ENCODE data around the gene VPS11.
A peak's percentile ranks its signal among the peaks of the same experiment; 100 is the strongest.
"Not testable (repeated sequence)": the region's sequence is repeated elsewhere in the genome, so short reads cannot be mapped to it uniquely, and the experiment has no call there.

The VPS11 gene

DNA sequence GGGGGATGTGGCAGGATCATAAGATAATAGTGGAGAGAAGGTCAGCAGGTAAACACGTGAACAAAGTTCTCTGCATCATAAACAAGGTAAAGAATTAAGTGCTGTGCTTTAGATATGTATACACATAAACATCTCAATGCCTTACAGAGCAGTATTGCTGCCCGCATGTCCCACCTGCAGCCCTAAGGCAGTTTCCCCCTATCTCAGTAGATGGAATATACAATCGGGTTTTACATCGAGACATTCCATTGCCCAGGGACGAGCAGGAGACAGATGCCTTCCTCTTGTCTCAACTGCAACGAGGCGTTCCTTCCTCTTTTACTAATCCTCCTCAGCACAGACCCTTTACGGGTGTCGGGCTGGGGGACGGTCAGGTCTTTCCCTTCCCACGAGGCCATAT is 28.1 kb upstream of the VPS11 start:
- DNase-seq: not testable (repeated sequence)

DNA sequence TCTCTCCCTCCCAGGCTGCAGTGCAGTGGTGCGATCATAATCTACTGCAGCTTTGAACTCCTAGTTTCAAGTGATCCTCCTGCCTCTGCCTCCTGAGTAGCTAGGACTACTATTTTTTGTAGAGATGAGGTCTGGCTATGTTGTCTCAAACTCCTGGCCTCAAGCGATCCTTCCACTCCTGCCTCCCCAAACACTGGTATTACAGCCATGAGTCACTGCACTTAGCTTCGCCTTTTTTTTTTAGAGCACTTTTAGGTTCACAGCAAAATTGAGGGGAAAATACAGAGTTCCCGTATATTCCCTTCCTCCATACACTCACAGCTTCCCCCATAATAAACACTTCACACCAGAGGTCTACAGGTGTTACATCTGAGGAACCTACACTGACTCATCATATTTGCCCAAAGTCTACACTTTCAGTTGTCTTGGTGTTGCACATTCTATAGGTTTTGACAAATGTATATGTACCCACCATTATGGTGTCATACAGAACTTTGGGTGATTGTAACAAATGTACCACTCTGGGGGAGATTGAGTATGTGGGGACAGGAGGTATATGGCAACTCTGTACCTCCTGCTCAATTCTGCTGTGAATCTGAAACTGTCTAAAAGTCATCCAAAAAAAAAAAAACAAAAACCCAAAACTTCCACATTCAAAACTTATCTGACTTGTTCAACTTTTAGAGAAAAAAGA is 25.6 kb upstream of the VPS11 start:
- DNase-seq: no peak

DNA sequence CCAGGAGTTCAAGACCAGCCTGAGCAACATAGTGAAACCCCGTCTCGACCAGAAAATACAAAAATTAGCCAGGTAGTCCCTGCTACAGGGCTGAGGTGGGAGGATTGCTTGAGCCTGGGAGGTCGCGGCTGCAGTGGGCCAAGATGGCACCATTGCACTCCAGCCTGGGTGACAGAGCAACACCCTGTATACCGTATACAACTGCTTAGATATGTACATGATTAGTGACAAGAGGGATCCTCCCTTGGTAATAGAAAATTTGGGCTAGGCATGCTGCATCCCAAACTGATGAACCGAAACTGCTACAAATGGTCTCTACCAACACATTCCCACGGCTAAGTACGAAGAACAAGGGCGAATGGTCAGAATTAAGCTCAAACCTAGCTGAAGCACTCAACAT is 24.7 kb upstream of the VPS11 start:
- DNase-seq: no peak

DNA sequence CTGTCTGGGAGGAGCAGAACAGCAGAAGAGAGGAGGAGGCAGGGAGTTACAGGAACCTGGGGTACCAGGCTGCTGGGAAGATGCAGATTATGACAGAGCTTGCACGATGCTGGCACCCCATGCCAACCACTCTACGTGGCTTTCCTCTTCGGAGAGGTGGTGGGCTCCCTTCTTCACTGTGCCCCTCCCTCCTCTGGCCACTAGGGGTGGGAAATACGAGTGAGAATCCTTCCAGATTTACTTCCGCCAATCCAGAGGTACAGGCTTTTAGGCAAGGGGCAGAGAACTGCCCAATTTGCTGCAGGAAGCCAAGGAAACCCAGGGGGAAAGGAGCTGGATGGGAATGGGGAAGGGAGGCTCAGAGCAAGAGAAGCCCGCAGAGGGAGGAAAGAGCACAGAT is 22.9 kb upstream of the VPS11 start:
- DNase-seq: no peak

- DNase-seq: no peak
These were observed 21.1 kb upstream of the VPS11 start for GRCh38 chr11:119046489-119046888.

DNA sequence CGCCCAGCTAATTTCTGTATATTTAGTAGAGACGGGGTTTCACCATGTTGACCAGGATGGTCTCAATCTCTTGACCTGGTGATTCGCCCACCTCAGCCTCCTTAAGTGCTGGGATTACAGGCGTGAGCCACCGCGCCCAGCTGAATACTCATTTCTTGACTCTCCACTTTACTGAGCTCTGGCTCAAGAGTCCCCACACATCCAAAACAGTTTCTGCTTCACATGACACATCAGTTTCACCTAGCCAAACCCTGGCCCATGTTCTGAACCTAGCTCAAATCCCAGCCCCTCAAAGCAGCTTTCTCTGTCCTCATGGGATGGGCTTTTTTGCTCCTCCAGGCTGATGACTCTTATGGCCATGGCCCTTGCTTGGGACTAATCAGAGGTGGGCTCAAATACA is 20.4 kb upstream of the VPS11 start:
- no peak for DNase-seq

- DNase-seq: no peak
These were observed 19.0 kb upstream of the VPS11 start for GRCh38 chr11:119048644-119049043.

DNA sequence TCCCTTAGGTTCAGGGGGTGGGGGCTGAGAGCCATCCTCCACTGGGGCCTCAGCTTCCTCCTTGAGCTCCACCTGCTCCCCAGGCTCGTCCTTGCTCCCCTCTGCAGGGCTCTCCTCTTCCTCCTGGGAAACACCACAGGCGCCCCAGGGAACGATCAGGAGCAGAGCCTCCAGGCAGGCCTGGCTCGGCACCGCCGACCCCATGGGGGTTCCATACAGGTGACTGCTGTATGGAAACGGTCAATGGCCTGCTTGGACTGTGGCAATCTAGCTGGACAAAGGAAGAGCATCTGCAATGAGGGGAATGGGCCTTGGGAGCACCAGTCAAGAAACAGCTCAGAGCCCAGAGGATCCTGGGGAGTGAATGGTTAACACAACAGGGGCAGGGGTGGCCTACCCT is 18.5 kb upstream of the VPS11 start:
- DNase-seq: no peak

DNA sequence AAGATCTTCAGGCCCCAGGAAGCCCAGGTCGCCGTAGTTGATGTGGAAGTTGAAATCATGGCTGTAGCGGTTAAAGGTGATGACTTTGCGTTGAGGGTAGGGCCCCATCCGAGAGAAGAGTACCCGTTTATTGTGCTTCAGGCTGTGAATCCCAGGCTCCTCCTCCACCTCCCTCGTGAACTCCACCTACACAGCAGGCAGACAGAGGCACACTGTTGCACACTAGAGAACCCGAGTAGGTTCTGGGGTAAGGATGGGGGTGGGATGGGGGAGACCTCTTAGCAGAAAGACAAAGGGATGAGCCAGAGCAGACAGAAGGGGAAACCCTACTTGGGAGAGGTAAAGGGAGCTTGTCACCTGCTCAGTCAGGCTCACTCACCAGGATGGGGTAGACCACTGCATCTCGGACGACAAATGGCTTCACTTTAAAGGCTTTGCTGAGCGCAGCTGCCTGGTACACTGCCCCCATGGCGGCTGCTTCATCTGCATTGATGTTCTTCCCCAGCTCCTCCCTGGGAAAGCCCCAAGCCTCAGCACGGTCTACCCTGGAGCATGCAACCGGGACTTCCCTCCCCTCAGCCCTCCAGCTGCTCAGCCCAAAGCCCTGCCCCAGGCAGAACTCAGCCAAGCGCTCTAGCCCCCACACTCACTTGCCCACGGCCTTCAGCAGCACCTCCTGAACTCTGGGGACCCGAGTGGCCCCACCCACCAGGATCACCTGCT is 16.0 kb upstream of the VPS11 start:
- no peak for DNase-seq

- DNase-seq: no peak
These were observed 15.3 kb upstream of the VPS11 start for GRCh38 chr11:119052163-119052814.

DNA sequence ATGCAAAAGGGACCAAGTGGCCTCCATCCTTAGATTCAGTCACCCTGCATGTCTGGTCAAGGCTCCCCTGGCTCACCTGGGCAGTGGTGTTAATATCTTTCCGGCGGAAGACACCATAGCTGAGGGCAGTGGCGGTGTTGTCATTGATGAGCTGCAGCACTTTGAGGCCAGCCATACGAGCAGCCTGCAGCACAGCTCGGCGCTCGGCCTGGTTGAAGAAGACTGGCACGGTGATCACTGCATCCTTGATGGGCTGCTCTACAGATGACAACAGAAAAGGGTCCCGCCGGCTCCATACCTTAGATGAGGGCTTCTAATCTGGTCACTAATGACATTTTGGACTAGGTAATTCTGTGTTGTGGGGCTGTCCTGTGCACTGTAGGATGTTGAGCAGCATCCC is 13.2 kb upstream of the VPS11 start:
- DNase-seq: no peak

- no peak for DNase-seq
These were observed 11.7 kb upstream of the VPS11 start for GRCh38 chr11:119055901-119056300.

DNA sequence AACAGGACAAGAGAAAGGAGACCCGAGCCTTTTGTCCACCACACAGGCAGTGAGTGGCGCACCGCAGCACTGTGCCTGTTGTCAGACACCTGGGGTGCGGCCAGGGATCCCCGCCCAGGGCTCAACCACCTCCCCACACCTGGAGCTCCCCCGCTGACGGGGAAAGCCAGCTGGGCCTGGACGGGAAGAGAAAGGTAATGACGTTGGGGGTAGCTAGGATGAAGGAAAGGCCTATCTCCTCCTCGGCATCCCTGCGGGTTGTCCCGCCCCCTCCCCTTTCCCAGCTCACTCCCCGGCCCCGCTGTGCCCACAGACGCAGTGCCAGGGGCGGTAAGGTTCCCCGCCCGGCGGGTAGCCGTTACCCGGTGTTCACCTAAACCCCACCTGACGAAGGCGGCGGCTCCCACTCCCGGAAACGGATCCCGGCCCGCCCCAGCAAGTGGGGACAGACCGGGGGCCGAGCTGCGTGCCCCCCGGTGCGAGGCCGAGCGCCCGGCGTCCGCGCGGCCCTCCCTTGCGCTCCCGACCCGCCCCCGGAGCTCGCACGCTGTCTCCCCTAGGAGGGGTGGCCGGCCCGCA is 11.1 kb upstream of the VPS11 start:
- DNase-seq: no peak

DNA sequence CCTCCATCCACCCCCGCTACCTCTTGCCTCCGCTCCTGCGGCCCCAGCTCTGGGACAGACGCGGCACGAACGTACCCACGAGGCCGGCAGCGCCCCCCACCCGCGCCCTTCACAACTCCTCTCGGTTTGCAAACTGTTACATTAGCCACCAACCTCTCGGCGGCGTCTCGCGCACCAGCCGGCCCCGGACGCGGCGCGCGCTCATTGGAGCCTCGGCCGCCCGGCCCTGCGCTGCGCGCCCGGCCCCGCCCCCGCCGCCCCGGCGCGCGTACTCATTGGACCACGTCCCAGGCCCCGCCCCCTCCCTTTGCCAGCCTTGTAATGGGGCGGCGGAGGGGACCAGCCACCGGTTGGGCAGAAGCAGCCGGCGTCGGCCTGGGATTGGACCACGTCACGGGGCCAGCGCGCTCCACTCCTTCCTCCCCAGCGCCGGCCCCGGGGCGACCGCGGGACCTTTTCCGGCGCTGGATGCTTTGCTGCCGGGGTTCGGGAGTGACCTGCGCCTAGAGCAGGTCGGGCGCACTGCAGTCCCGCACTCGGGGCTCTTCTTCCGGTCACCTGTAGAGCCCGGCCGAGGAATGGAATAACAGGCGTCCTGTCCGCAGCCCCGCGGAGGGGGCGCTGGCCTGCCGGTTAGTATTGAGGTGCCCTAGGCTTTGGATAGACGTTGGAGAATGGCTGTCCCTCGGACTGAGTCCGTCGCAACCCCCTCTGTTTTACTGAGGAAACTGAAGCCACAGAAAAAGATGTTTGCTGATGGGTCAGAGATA is 10.4 kb upstream of the VPS11 start, which contains the start of gene HYOU1:
Gene HYOU1 (minus strand): TSS at position 206 of the 770 bp plus-strand sequence. CDS start 1,045 bp downstream, outside the sequence.
- peak; percentile 97 for DNase-seq

DNA sequence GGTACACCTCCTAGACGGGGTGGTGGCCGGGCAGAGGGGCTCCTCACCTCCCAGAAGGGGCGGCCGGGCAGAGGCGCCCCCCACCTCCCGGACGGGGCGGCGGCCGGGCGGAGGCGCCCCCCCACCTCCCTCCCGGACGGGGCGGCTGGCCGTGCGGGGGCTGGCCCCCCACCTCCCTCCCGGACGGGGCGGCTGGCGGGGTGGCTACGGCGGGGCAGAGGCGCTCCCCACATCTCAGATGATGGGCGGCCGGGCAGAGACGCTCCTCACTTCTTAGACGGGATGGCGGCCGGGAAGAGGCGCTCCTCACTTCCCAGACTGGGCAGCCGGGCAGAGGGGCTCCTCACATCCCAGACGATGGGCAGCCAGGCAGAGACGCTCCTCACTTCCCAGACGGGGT is 8.5 kb upstream of the VPS11 start:
- DNase-seq: not testable (repeated sequence)

DNA sequence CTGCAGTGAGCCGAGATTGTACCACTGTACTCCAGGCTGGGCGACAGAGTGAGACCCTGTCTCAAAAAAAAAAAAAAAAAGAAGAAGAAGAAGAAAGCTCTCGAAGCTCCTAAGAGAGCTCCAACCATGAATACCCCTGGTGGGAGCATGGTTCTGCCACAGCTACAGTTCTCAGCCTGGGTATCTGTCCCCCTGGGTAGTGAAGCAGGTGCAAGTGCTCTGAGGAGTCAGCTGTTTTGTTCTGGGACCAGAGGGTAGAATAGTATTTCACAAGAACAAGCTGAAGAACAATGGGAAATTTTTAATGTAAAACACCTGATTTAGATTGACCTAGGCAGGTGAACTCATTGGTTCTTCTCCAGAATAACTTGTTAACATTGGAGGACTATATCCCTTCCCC is 6.4 kb upstream of the VPS11 start:
- DNase-seq: no peak

DNA sequence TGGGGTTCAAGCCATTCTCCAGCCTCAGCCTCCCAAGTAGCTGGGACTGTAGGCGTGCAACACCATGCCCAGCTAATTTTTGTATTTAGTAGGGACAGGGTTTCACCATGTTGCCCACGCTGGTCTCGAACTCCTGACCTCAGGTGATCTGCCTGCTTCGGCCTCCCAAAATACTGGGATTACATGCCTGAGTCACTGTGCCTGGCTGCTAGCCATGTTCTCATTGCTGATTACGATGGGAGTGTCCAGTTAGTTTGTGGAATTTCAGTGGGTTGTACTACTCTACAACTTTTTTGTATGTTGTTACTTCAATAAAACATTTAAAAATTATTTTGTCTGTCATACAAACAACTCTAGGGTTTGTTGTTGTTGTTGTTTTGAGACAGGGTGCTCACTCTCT is 4.8 kb upstream of the VPS11 start:
- no peak for DNase-seq

DNA sequence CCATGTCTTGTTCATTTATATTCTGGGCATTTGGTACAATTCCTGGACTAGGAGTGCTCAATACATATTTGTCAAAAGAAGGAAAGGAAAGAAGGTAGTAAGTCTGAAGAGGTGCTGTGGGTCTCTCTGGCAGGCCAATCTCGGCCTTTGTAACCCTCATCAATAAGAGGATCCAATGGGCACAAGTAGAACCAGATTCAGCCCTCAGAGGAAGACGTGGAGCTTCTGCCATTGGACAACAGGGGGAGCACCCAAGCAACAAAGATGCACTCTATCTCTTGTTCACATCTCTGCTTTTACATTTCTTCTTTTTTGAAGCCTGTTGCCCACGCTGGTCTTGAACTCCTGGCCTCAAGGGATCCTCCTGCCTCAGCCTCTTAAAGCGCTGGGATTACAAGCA is 2.2 kb upstream of the VPS11 start:
- no peak for DNase-seq

DNA sequence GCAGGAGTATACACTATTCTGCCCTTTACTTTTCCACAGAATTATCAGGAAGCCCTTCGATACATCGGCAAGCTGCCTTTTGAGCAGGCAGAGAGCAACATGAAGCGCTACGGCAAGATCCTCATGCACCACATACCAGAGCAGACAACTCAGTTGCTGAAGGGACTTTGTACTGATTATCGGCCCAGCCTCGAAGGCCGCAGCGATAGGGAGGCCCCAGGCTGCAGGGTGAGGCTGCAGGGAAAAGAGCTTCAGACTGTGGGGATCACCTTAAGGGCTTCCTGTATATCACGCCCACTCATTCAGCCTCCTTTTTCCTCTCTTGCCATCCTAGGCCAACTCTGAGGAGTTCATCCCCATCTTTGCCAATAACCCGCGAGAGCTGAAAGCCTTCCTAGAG is 10.2 kb downstream of the VPS11 start:
- no peak for DNase-seq

DNA sequence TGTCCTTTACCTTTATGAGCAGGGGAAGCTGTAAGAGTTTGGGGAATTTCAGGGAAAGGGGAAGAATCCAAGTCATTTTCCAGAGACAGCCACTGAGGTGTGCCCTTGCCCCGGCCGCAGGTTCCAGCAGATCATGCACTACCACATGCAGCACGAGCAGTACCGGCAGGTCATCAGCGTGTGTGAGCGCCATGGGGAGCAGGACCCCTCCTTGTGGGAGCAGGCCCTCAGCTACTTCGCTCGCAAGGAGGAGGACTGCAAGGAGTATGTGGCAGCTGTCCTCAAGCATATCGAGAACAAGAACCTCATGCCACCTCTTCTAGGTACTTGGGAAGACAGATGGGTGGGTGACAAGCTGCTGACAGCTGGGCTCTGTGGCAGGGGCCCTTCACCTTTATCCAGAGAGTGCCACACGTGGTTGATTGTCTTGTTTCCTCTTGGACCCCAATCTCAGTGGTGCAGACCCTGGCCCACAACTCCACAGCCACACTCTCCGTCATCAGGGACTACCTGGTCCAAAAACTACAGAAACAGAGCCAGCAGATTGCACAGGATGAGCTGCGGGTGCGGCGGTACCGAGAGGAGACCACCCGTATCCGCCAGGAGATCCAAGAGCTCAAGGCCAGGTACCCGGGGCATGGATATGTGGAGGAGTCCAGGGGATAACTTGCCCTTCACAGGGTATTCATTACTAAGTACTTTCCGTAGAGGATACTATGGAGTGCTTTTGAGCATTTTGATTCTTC is 11.2 kb downstream of the VPS11 start:
- no peak for DNase-seq

DNA sequence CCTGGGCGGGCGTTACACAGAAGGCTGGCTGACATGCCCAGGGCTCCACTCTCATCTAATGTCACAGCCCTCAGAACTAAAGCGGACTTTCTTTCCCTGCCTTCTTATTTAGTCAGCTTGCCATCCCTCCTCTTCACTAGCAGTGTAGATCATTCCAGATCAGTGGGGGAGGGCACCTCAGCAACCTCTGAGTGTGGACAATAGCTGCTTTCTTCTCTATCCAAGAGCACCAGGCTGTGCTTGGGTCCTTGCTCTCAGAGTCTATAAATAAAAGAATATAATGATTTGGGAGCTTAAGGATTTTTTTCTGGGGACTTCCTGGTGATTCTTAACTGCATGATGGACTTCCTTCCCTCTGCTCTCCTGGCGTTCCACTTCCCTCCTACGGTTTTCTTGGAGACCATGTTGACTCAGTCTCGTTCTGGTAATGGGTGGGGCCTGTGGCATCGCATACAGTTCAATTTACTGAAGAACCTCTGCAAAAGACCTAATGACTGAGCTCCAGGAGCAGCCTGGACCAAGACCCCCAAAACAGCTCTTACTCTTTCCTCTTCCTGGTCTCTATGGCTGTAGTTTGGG is 14.2 kb downstream of the VPS11 start:
- DNase-seq: peak; percentile 72
